Activated T-cell treated with anti-CD3 and anti-CD28 coated beads, Interleukin-2, amount 50 U/mL, for 72 hours (primary cell): ENCODE measurements around the gene VPS54. TPM values are rescaled to one million over a fixed set of nuclear protein-coding genes. Genes with fewer than 3 reads are reported as not detected.
A peak's percentile ranks its signal among the peaks of the same experiment; 100 is the strongest.

Experiments used
- ATAC-seq, 2 donors: fragments of 150-1000 bp; cut with Tn5 transposase; replicated peaks in 1 of 2; 2 replicates each; pipeline ENCODE4 v1.10.0; 2021; ENCODE audit warnings: moderate library complexity in 2 of 2, mild to moderate bottlenecking in 1 of 2
- DNase-seq, 2 donors: peaks; one replicate each; pipeline ENCODE4 v3.0.0; 2021 to 2022; ENCODE audit warnings: mixed read lengths in 1 of 2
- H3K27ac Mint-ChIP-seq: one replicate; pipeline ENCODE4 v1.8.0; 2022; ENCODE audit warnings: mild to moderate bottlenecking, moderate library complexity, mixed read lengths
- H3K27me3 Mint-ChIP-seq: one replicate; pipeline ENCODE4 v1.8.0; 2022; ENCODE audit warnings: low read depth, mixed read lengths
- H3K36me3 Mint-ChIP-seq, 2 donors: one replicate each; pipeline ENCODE4 v1.8.0; 2022; ENCODE audit warnings: mixed read lengths in 2 of 2, mild to moderate bottlenecking in 1 of 2; ENCODE audit not compliant: insufficient read depth in 2 of 2
- H3K4me1 Mint-ChIP-seq: one replicate; pipeline ENCODE4 v1.8.0; 2022; ENCODE audit warnings: low read depth, mixed read lengths
- H3K4me3 Mint-ChIP-seq, 2 donors: one replicate each; pipeline ENCODE4 v1.8.0; 2022; ENCODE audit warnings: mild to moderate bottlenecking in 2 of 2, mixed read lengths in 2 of 2, moderate library complexity in 2 of 2
- H3K9me3 Mint-ChIP-seq, 2 donors: one replicate each; pipeline ENCODE4 v1.8.0; 2022; ENCODE audit warnings: mixed read lengths in 2 of 2
- total RNA-seq, 2 donors: library from RNA; stranded (reverse); gene quantifications; one replicate each; pipeline ENCODE4 v1.2.3, GENCODE V29; 2022

Gene VPS54
- total RNA-seq, 2 donors from 2014 or later: 12.9 to 13.2 TPM

GRCh38 chr2:63902149-63902548, 117.1 kb downstream of the VPS54 start:
- Mint-ChIP-seq H3K9me3 (peaks cover 3 to 6% of the 10 kb centered on the region in 2 donors), H3K36me3 (peaks cover 21 to 53% of the 10 kb centered on the region in 2 donors), H3K4me3 (no peak overlapping the region), H3K27ac (peak overlapping the region; percentile 38), H3K4me1 (peaks cover 26% of the 10 kb centered on the region), H3K27me3 (no peaks in the 10 kb centered on the region)
- DNase-seq (no peak), ATAC-seq (peak; percentile 54 to 82)

GRCh38 chr2:63899639-63900038, 119.6 kb downstream of the VPS54 start:
- ATAC-seq (no peak), DNase-seq (no peak)
- Mint-ChIP-seq H3K27ac (no peak overlapping the region), H3K27me3 (no peaks in the 10 kb centered on the region), H3K4me1 (peaks cover 26% of the 10 kb centered on the region), H3K4me3 (no peak overlapping the region), H3K36me3 (peaks cover 16 to 40% of the 10 kb centered on the region in 2 donors), H3K9me3 (peaks cover 3 to 6% of the 10 kb centered on the region in 2 donors)

GRCh38 chr2:63898839-63899238, 120.4 kb downstream of the VPS54 start:
- H3K4me1 Mint-ChIP-seq: peaks cover 26% of the 10 kb centered on the region
- ATAC-seq: no peak
- H3K27ac Mint-ChIP-seq: peak overlapping the region; percentile 28
- peaks cover 3 to 6% of the 10 kb centered on the region in 2 donors for H3K9me3 Mint-ChIP-seq
- no peak for DNase-seq
- H3K4me3 Mint-ChIP-seq: no peak overlapping the region
- peaks cover 13 to 33% of the 10 kb centered on the region in 2 donors for H3K36me3 Mint-ChIP-seq
- no peaks in the 10 kb centered on the region for H3K27me3 Mint-ChIP-seq

GRCh38 chr2:63894167-63894566, 125.1 kb downstream of the VPS54 start:
- H3K4me3 Mint-ChIP-seq: no peak overlapping the region
- no peak overlapping the region for H3K27ac Mint-ChIP-seq
- no peak for DNase-seq
- no peak for ATAC-seq
- no peaks in the 10 kb centered on the region for H3K4me1 Mint-ChIP-seq
- H3K36me3 Mint-ChIP-seq: peaks cover 3 to 24% of the 10 kb centered on the region in 2 donors
- H3K27me3 Mint-ChIP-seq: no peaks in the 10 kb centered on the region
- no peaks in the 10 kb centered on the region for H3K9me3 Mint-ChIP-seq

GRCh38 chr2:63893163-63893562, 126.1 kb downstream of the VPS54 start:
- no peak for ATAC-seq
- DNase-seq: no peak
- peak overlapping the region; percentile 5 for H3K27ac Mint-ChIP-seq
- peaks cover 5% of the 10 kb centered on the region for H3K4me1 Mint-ChIP-seq
- H3K27me3 Mint-ChIP-seq: no peaks in the 10 kb centered on the region
- no peak overlapping the region for H3K4me3 Mint-ChIP-seq
- peaks cover 3 to 24% of the 10 kb centered on the region in 2 donors for H3K36me3 Mint-ChIP-seq
- H3K9me3 Mint-ChIP-seq: no peaks in the 10 kb centered on the region

GRCh38 chr2:63891488-63892030, 127.7 kb downstream of the VPS54 start:
- peaks cover 5 to 21% of the 10 kb centered on the region in 2 donors for H3K36me3 Mint-ChIP-seq

GRCh38 chr2:63890678-63891077, 128.6 kb downstream of the VPS54 start:
- H3K4me1 Mint-ChIP-seq: peaks cover 5% of the 10 kb centered on the region
- no peak for ATAC-seq
- DNase-seq: no peak
- H3K27ac Mint-ChIP-seq: peak overlapping the region; percentile 63
- peaks cover 5 to 21% of the 10 kb centered on the region in 2 donors for H3K36me3 Mint-ChIP-seq
- no peaks in the 10 kb centered on the region for H3K9me3 Mint-ChIP-seq
- H3K4me3 Mint-ChIP-seq: no peak overlapping the region
- no peaks in the 10 kb centered on the region for H3K27me3 Mint-ChIP-seq

More at GRCh38 chr2:63891488-63892030, 127.7 kb downstream of the VPS54 start:
- no peak for ATAC-seq
- Mint-ChIP-seq H3K4me1 (peaks cover 5% of the 10 kb centered on the region), H3K9me3 (no peaks in the 10 kb centered on the region), H3K4me3 (no peak overlapping the region), H3K27me3 (no peaks in the 10 kb centered on the region), H3K27ac (peak overlapping the region; percentile 50)
- DNase-seq: no peak

- Mint-ChIP-seq H3K4me3 (no peak overlapping the region), H3K27me3 (no peaks in the 10 kb centered on the region), H3K9me3 (no peaks in the 10 kb centered on the region), H3K4me1 (peaks cover 5% of the 10 kb centered on the region), H3K27ac (peak overlapping the region; percentile 68), H3K36me3 (peaks cover 5 to 25% of the 10 kb centered on the region in 2 donors)
- DNase-seq (peak; percentile 31 to 50), ATAC-seq (peak; percentile 59 to 73)
These were observed 130.5 kb downstream of the VPS54 start for GRCh38 chr2:63888490-63889402.

- Mint-ChIP-seq H3K4me3 (no peak overlapping the region), H3K36me3 (peaks cover 5 to 20% of the 10 kb centered on the region in 2 donors), H3K4me1 (peaks cover 5% of the 10 kb centered on the region), H3K9me3 (no peaks in the 10 kb centered on the region), H3K27ac (peak overlapping the region; percentile 32), H3K27me3 (no peaks in the 10 kb centered on the region)
- ATAC-seq: no peak
- DNase-seq: no peak
These were observed 131.2 kb downstream of the VPS54 start for GRCh38 chr2:63888053-63888452.

- Mint-ChIP-seq H3K4me3 (no peak overlapping the region), H3K36me3 (peaks cover 5 to 18% of the 10 kb centered on the region in 2 donors), H3K27me3 (no peaks in the 10 kb centered on the region), H3K9me3 (no peaks in the 10 kb centered on the region), H3K4me1 (peaks cover 22% of the 10 kb centered on the region), H3K27ac (no peak overlapping the region)
- DNase-seq: no peak
- no peak for ATAC-seq
These were observed 132.8 kb downstream of the VPS54 start for GRCh38 chr2:63886445-63886844.

GRCh38 chr2:63882395-63883105, 136.7 kb downstream of the VPS54 start:
- Mint-ChIP-seq H3K4me1 (peaks cover 27% of the 10 kb centered on the region), H3K27me3 (no peaks in the 10 kb centered on the region), H3K4me3 (no peak overlapping the region), H3K9me3 (no peaks in the 10 kb centered on the region), H3K36me3 (peaks cover 0 to 8% of the 10 kb centered on the region in 2 donors), H3K27ac (peak overlapping the region; percentile 34)
- peak; percentile 60 for ATAC-seq
- DNase-seq: no peak

- Mint-ChIP-seq H3K27ac (peak overlapping the region; percentile 39), H3K9me3 (no peaks in the 10 kb centered on the region), H3K36me3 (peaks cover 0 to 13% of the 10 kb centered on the region in 2 donors), H3K4me1 (peaks cover 38% of the 10 kb centered on the region), H3K27me3 (no peaks in the 10 kb centered on the region), H3K4me3 (no peak overlapping the region)
- DNase-seq: no peak
- ATAC-seq: no peak
These were observed 138.0 kb downstream of the VPS54 start for GRCh38 chr2:63881205-63881604.

- peak overlapping the region; percentile 39 for H3K27ac Mint-ChIP-seq
- peaks cover 44% of the 10 kb centered on the region for H3K4me1 Mint-ChIP-seq
- H3K9me3 Mint-ChIP-seq: no peaks in the 10 kb centered on the region
- H3K36me3 Mint-ChIP-seq: peaks cover 0 to 13% of the 10 kb centered on the region in 2 donors
- ATAC-seq (no peak), DNase-seq (no peak)
- H3K27me3 Mint-ChIP-seq: no peaks in the 10 kb centered on the region
- H3K4me3 Mint-ChIP-seq: no peak overlapping the region
These were observed 138.6 kb downstream of the VPS54 start for GRCh38 chr2:63880625-63881024.
